Stimulated activated CD8-positive, alpha-beta memory T cell treated with anti-CD3 and anti-CD28 coated beads, Interleukin-7, amount 100 ng/mL, for 1 hour (primary cell): ENCODE results near the gene PARD3B.

Experiments used
- DNase-seq, 2 donors: peaks; one replicate each; pipeline ENCODE4 v3.0.0-alpha.2; 2020; ENCODE audit warnings: low read depth in 2 of 2

Gene PARD3B

DNA sequence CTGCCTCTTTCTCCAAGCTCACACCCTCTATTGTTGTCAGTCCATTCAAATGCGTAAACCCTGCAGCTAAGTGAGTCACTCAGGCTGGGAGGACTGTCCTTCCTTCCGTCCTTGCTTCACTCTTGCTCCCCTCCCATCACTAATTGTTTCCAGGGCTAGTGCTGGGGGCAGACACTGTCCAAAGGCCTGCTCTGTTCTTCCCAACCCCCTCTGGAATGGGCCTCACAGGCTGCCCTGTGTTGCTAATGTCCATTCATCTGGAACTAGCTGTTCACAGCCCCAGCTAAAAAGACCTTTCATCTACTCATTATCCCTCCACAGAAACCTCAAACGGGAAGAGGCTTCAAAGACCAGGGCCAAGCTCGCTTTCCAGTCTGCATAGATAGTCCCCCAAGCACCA is 1105.2 kb downstream of the PARD3B start:
- DNase-seq: no peak

DNA sequence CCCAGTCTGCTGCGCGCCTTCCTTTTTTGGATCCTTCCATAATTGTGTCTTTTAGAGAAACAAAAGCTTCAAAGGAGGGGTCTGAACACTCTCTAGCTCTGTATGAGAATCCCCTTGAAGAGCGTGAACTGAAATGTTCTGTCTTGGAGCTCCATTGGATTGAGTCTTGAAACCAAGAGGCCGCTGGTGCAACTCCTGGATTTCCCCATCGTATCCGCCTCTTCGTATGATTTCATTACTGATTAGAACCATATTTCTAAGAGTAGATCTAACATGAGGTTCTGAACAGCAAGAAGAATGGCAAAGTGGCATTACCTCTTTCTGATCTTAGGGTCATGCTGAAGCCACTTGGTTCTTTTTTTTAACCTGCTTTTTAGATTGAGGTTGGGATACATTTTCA is 1105.7 kb downstream of the PARD3B start:
- DNase-seq: no peak

DNA sequence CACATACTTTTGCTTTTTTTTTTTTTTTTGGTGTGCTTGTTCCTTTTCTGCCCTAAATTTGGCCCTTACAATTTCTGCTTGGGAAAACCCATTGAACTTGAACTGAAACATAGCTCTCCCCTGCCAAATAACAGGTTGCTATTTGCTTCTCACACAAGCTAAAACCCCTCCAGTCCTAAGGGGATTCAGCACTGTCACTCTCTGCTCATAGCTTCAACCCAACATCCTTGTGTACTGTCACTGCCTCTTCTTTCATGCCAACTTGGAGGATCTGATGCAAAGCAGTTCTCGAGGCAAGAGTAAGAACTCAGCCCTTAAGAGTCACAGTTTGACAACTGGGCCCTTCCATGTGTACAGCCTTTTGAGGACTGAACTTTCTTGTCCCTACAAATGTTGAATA is 1106.4 kb downstream of the PARD3B start:
- DNase-seq: no peak

DNA sequence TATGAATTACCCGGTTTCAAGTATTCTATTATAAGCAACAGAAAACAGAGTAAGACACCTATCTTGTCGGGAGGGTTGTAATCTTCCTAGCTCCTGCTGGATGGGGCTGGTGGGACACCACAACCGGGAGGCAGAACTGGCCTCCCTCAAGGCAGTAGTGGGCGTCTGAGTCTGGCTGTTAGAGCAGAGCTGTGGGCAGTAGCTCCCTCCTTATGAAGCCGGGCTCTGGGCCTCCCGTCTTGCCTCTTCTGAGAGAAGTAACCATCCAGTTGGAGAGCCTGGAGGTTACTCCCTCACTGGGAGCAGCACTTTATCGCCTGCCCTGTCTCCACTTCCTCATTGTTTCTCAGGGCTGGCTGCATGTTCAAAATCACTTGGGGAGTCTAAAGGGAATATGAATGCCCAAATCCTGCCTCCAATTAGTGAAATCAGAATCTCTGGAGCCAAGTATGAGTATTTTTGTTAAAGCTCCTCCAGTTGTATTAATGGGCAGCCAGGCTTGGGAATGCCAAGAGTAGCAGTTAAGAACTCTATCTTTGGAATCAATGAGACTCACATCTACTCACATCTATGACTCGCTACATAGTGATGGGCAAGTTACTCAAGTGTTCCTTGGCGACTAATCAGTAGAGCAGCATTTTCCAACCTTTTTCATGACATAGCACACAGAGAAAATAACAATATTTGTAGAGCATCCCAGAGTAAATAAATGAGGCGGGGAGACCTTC is 1109.8 kb downstream of the PARD3B start:
- no peak for DNase-seq

DNA sequence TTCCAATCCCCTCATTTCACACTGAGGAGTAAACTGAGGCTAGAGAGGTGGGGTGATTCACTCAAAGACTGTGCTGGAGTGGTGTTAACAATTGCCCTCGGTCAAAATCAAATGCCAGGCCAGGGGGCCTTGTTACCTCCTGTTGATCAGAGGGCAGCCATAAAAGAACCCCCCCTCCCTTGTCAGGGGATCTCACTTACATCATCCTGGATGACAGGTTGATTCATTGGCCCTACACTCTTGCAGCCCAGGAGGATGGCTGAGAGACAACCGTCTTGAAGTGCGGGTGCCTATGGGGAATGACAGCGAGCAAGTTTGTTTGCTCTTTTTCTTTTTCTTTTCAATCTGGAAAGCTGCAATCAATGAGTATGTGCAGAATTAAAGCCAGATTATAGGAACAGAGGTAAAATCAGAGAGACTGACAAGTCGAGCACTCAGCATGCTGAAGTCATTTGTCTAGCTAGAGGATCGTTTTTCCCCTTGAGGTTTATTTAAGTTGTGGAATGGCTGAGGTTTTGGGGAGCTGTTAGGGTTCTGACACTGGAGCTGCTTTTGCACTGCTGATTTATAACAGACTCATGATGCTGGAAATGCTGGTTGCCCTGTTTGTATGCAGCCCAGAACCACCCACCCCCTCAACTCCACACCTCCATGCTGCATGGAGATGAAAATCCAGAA is 1110.6 kb downstream of the PARD3B start:
- DNase-seq: no peak

DNA sequence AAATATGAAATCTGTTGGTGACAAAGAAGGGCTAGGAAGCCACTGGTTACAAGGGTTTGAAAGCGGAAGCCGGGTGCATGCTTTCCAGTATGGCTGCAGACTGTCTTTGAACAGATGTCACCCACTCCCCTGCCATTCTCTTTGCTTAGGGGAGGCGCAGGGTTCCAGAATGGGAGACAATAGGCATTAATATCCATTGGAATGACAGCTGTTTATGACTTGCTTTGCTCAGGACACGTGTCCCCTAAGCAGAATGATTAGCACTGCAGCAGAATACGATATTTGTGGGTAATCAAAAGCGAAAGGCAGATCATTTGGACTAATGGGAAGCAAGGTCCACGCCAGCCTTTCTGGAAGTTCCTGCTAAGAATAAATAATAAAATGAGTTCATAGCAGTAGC is 1111.2 kb downstream of the PARD3B start:
- no peak for DNase-seq

DNA sequence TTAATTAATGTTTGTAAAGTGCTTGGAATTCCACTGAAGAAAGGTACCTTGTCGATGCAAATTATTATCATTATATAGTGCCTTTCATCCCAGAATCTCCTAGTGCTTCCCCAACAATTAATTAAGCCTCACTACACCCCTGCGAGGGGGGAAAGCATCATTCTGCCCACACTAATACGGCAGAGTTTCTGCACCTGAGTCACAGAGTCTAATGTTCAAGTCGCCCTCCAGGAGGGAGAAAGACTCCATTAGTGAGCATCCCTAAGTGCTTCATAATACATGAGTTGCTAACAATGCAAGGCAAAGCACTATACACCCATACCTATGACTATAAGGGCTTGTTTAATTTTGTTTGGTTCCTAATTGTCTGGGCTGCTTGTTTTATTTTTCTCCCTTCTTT is 1111.7 kb downstream of the PARD3B start:
- DNase-seq: no peak

DNA sequence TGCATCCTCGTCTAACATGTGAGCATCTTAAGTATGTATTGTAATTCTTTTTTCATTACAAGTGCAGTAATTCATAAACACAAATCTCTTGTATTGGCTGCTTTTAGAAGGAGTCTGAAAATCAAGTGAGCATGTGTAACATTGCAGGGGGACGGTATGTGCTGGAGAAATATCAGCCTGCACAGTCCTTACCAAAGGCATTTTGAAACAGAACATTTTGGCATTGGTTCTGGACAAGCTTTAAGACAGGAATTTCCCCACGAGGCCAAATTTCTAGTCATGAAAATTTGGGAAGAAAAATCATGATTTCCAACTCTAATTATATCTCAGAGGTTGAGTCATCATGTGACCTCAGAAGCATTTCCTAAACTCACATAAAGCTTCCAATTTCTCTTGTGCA is 1112.3 kb downstream of the PARD3B start:
- DNase-seq: no peak

DNA sequence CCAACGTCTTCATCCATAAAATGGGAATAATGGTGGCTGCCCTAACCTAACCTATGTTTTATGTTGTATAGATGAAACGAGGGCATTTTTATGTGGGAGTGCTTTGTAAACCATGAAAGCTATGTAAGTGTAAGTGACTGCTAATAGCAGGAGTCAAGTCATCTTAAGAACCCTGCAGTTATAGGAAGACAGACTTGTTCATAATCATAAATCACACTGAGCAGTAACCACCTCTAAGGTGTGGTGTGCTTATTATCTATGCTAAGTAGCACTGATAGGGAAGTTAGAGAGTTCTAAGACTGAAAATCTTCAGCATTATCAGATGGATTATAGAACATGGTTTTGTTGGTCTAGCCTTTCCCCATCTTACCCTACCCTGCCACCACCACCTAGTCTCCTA is 1112.8 kb downstream of the PARD3B start:
- DNase-seq: no peak

DNA sequence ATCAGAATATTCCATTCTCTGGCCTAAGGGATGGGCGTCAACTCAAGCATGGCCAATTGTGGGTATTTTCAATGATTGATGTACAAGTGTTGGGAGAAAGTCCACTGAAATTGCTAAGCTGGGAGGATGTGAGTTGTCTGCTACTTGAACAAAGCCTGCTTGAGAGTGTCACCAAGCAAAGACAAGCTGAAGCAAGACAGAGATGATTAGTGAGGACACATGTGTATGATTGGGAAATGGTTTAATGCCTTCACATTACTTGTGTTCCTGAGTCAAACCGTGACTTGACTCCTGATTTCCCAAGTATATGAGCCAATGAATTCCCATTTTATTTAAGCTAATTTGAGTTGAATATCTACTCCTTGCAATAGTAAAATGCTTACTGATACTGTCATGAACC is 1113.3 kb downstream of the PARD3B start:
- DNase-seq: no peak

DNA sequence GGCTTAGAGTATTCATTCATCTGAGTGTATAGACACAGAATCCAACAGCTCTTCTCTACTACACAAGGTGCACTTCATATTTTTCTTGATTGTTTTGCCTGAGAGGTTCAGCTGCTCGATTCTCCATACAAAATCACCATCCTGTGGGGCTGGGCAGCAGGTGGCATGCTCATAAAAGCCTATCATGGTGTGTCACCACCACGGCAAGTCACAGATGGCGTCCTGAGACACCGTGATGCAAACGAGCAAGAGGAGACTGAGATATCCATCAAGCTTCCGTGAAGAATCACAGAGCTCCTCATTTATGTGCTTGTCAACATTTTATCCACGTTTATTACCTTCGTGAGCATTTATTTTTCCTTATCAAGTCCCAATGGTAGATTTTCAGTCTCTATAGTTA is 1114.6 kb downstream of the PARD3B start:
- DNase-seq: no peak

DNA sequence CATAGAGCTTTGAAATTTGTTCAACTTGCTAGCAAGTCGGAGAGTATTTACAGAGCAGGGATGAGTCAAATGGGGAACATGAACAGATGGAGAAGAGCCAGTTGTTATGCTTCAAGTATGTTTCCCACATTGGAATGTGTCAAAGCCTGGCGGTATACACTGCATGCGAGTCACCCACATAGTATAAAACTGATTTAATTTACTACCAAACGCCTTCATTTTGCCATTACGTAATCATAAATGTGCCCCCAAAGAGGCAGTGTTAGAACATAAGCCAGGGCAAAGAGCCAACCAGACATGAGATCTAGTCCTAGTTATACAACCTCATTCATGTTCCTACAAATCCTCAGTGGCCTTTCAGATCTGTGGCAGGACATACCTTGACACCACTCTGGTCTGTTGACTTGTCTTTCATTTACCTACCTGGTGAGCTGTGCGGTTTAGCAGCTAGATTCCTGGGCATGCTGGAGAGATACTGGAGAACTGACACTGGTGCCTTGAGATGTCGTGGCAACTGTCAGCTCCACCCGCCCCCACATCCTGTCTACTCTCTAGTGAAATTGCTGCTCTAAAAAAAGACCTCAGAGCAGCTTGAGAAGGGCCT is 1115.3 kb downstream of the PARD3B start:
- no peak for DNase-seq

DNA sequence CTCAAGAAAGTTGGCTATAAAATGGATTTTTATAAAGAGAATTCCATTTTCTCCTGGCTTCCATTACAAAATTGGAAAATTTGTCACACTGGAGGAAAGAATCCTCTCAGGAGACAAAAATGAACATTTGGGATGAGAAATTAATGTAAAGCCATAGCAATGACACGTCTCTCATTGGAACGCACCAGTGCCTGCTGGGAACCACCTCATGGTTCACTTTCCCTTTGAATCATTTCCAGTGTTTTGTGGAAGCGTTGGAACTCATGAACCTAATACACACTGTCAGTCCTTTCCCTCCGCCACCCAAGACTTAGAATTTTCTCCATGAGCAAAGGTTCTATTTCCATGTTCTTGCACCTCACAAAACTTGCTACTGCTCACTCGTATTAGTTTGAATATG is 1116.0 kb downstream of the PARD3B start:
- DNase-seq: no peak

DNA sequence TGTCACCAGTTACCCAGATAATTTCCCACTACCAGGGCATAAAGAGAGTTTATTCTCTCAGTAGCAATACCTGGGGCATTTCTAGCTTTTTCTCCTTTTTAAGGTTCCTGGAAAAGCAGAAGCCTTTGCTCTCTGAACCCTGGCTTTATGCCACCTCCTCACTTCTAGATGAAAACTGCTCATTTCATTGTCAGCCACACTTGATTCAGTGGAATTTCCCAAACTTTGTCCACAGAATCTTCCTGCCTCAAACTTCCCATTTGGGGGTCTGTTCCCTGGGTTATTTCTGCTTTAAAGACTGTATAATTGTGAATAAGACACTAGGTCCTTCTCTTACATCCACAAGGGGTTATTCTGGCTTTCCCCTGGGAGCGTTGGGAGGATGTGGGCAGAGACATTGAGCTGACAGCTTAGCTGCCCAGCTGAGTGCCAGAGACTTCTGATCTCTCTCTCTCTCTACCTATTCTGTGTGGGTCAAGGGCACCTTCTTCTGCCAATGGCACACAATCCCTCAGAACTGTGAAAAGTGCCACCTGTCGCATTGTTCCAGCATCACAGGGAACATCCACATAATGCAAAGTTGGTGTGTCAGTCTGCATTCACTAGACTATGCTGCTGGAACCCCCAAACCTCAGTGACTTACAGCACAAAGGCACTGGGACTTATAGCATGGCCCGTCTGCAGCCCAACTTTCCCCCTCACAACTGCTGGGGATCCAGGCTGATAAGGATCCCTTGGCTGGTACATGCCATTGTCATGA is 1117.1 kb downstream of the PARD3B start:
- no peak for DNase-seq

DNA sequence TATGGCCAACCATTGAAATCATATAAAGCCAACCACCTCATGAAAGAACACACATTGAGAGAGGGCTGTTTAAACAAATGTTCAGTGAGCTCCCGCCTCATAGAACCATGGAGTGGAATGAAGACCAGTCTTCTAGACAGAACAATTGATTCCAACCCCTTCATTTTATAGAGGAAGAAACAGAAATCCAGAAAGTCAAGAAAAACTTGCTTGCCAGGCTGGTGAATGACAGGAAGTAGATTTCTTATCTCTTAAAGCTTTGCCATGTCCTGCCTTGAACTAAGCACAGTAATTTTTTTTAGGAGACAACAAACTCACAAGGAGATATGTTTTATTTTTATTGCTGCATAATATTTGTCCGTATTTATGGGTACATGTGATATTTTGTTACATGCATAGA is 1120.5 kb downstream of the PARD3B start:
- no peak for DNase-seq
